Sigmoid colon (tissue), 7 donors: ENCODE data around the gene MRRF. TPM values are rescaled to one million over a fixed set of nuclear protein-coding genes. Genes with fewer than 3 reads are reported as not detected.

Experiments used
- DNase-seq: peaks from one replicate; pipeline ENCODE4 v3.0.0-alpha.2; 2019
- H3K27ac ChIP-seq, 4 donors: fragments of 200-600 bp; sonication (generic); one replicate each; pipeline ENCODE4 v1.5.1; 2016 to 2019; ENCODE audit warnings: mild to moderate bottlenecking in 1 of 4
- H3K27me3 ChIP-seq, 3 donors: fragments of 200-600 bp; sonication (generic); one replicate each; pipeline ENCODE4 v1.5.1; 2019; ENCODE audit warnings: mild to moderate bottlenecking in 1 of 3
- H3K36me3 ChIP-seq, 4 donors: fragments of 200-600 bp; sonication (generic); one replicate each; pipeline ENCODE4 v1.5.1; 2016 to 2019
- H3K4me1 ChIP-seq, 4 donors: fragments of 200-600 bp; sonication (generic); one replicate each; pipeline ENCODE4 v1.5.1; 2017 to 2019
- H3K4me3 ChIP-seq, 4 donors: fragments of 200-600 bp; sonication (generic); one replicate each; pipeline ENCODE4 v1.5.1; 2017 to 2019; ENCODE audit warnings: mild to moderate bottlenecking in 2 of 4, moderate library complexity in 1 of 4
- H3K9me3 ChIP-seq, 4 donors: fragments of 200-600 bp in 3 of 4; sonication (generic) in 3 of 4; one replicate each; pipeline versions ENCODE4 v1.5.1 to v1.6.1; 2013 to 2019
- CTCF ChIP-seq, 4 experiments: fragments of 450-650 bp in 3 of 4; fragments of 200-600 bp in 1 of 4; IDR thresholded peaks; one replicate each; pipeline ENCODE4 v1.5.1; 2016 to 2019; ENCODE audit warnings: antibody characterized with exemption in 4 of 4, mild to moderate bottlenecking in 3 of 4, moderate library complexity in 2 of 4
- EP300 ChIP-seq, 4 donors: sonication (generic); formaldehyde crosslinking; IDR thresholded peaks; one replicate each; pipeline ENCODE4 v1.6.1; 2017; ENCODE audit warnings: antibody characterized with exemption in 4 of 4
- POLR2A ChIP-seq, 2 donors: fragments of 450-650 bp; IDR thresholded peaks; one replicate each; pipeline ENCODE4 v1.6.1; 2016; ENCODE audit warnings: antibody characterized with exemption in 2 of 2, mild to moderate bottlenecking in 2 of 2, moderate library complexity in 2 of 2
- POLR2AphosphoS5 ChIP-seq, 4 donors: sonication (generic); formaldehyde crosslinking; IDR thresholded peaks; one replicate each; pipeline ENCODE4 v1.6.1; 2017; ENCODE audit warnings: antibody characterized with exemption in 4 of 4
- WGBS, 2 donors: extraction: QIAGEN DNeasy Blood & Tissue Kit; methylation state at CpG; one replicate each; pipeline ENCODE4 v1.1.7; 2013; 5-methylcytosine and 5-hydroxymethylcytosine counted together
- intact Hi-C: fragments of 100-400 bp; cut with DNase I; formaldehyde crosslinking; loops from one replicate; pipeline ENCODE4 v1.15.1; 2023
- polyA plus RNA-seq, 3 donors: library from polyadenylated mRNA; stranded (reverse); fragments of 200-250 nt; gene quantifications; one replicate each; pipeline ENCODE4 v1.2.3, GENCODE V29; 2013
- total RNA-seq, 4 donors: library from RNA; depleted of rRNA; stranded (reverse); fragments of >200 nt; gene quantifications; one replicate each; pipeline ENCODE4 v1.1.0, GENCODE V29; 2016
- donor health status: healthy with polysubstance abuse.
- donor health status: Bipolar disorder and iron deficiency.
- donor health status: healthy.

Gene MRRF
- total and polyA plus RNA-seq, 7 donors = 29.9 to 46.7 (median 38.2) TPM

DNA sequence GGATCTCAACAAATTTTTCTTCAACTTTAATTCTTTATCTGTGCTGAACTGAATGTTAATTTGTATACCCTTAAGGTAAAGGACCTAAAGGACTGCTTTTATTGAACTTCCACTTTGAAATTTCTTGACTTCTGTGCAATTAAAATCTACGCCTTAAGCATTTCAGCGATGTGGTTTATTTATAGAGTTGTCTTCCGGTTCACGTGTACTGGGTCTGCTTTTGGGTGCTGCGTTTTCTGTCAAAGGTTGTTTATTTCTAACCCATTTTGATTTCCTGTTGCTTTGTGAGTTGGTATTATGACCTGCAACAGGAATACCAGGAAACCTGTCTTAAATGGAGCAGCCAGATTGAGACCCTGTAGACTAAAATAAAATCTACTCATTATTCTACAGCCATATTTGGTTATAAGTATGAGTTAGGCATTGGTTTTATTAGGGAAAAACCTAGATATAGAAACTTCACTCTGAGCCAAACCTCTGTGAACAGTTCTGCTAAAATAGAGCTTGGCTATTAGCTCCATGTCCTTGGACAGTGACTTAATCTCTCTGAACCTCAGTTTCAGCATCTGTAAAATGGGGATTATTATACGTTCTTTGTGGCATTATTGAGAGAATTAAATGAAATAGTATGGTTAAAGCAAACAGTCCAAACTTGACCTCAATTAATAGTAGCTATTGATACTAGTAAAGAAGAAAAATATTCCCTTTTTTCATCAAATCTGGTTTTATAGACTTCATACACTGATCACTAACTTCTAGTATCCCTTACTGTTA is 3.5 kb downstream of the MRRF start:
- no peak for DNase-seq
- intact Hi-C loops = no loop called here
- Histone ChIP-seq H3K4me3 (no peak overlapping the region), H3K4me1 (peaks cover 0 to 24% (median 18%) of the 10 kb centered on the region in 4 donors), H3K27me3 (no peaks in the 10 kb centered on the region), H3K9me3 (no peaks in the 10 kb centered on the region), H3K36me3 (peaks cover 0 to 24% (median 0%) of the 10 kb centered on the region in 4 donors), H3K27ac (no peak overlapping the region)
- no peak for TF ChIP-seq POLR2AphosphoS5 (IDR thresholded peaks at IDR 0.05)
- TF ChIP-seq POLR2A (IDR thresholded peaks at IDR 0.05) = no peak
- TF ChIP-seq EP300 (IDR thresholded peaks at IDR 0.05) = no peak
- no peak for TF ChIP-seq CTCF (IDR thresholded peaks at IDR 0.05)
- 87 to 91% methylated on average over 6 of the region's 6 CpGs for WGBS, 2 donors

DNA sequence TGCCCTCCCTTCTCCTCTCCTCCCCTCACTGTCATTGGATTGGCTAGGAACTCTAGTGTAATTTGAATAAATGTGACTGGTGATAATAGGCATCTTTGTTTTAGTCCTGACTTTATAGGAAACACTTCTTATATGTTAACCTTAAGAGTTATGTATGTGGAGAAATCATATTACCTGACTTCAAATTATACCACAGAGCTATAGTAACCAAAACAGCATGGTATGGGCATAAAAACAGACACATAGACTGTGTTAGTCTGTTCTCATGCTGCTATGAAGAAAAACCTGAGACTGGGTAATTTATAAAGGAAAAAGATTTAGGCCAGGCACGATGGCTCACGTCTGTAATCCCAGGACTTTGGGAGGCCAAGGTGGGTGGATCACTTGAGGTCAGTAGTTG is 9.4 kb downstream of the MRRF start:
- peaks cover 0 to 34% (median 0%) of the 10 kb centered on the region in 4 donors for H3K36me3 ChIP-seq
- no peaks in the 10 kb centered on the region for H3K4me1 ChIP-seq
- no peak overlapping the region for H3K27ac ChIP-seq
- H3K9me3 ChIP-seq = peaks cover 0 to 2% (median 0%) of the 10 kb centered on the region in 4 donors
- intact Hi-C loops = no loop called here
- WGBS, 2 donors = 92 to 97% methylated on average over 2 of the region's 2 CpGs
- H3K27me3 ChIP-seq = no peaks in the 10 kb centered on the region
- no peak overlapping the region for H3K4me3 ChIP-seq
- TF ChIP-seq CTCF (IDR thresholded peaks at IDR 0.05) (no peak), POLR2A (IDR thresholded peaks at IDR 0.05) (no peak), POLR2AphosphoS5 (IDR thresholded peaks at IDR 0.05) (no peak), EP300 (IDR thresholded peaks at IDR 0.05) (no peak)
- no peak for DNase-seq

DNA sequence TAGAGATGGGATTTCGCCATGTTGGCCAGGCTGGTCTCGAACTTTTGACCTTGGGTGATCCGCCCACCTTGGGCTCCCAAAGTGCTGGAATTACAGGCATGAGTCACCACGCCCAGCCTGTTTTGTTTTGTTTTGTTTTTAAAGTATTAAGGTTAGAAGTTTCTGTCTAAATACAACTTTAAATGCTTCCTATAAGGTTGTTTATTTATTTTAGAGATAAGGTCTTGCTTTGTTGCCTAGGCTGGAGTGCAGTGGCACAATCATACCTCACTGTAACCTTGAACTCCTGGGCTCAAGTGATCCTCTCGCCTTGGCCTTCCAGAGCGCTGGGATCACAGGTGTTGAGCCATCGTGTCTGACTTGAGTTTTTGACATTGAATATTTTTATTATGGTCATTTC is 11.4 kb downstream of the MRRF start:
- intact Hi-C loops = no loop called here
- Histone ChIP-seq H3K36me3 (peaks cover 0 to 40% (median 2%) of the 10 kb centered on the region in 4 donors), H3K27ac (no peak overlapping the region), H3K9me3 (peaks cover 0 to 2% (median 0%) of the 10 kb centered on the region in 4 donors), H3K4me1 (no peaks in the 10 kb centered on the region), H3K27me3 (no peaks in the 10 kb centered on the region), H3K4me3 (no peak overlapping the region)
- no peak for DNase-seq
- TF ChIP-seq CTCF (IDR thresholded peaks at IDR 0.05) (no peak), POLR2AphosphoS5 (IDR thresholded peaks at IDR 0.05) (no peak), POLR2A (IDR thresholded peaks at IDR 0.05) (no peak), EP300 (IDR thresholded peaks at IDR 0.05) (no peak)
- WGBS, 2 donors = 90 to 96% methylated on average over 7 of the region's 7 CpGs

DNA sequence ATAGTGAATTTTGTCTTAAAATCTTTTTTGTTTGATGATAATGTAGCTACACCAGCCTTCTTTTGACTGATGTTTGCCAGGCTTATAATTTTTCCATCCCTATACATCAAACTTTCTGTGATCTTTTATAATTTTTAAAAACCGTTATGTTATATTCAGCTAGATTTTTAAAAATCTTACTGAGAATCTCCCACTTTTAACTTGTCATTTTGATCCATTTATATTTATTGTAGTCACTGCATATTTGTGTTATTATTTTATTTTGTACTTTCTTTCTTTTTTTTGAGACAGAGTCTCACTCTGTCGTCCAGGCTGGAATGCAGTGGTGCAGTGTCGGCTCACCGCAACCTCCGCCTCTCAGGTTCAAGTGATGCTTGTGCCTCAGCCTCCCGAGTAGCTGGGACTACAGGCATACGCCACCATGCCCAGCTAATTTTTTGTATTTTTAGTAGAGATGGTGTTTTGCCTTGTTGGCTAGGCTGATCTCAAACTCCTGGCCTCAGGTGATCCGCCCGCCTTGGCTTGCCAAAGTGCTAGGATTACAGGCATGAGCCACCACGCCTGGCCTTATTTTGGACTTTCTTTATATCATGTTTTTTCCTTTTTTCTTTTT is 12.7 kb downstream of the MRRF start:
- no peak for TF ChIP-seq POLR2AphosphoS5 (IDR thresholded peaks at IDR 0.05)
- TF ChIP-seq EP300 (IDR thresholded peaks at IDR 0.05) = no peak
- no peak for TF ChIP-seq POLR2A (IDR thresholded peaks at IDR 0.05)
- no peak for TF ChIP-seq CTCF (IDR thresholded peaks at IDR 0.05)
- peaks cover 0 to 2% (median 0%) of the 10 kb centered on the region in 4 donors for H3K9me3 ChIP-seq
- H3K4me1 ChIP-seq = no peaks in the 10 kb centered on the region
- 98% methylated on average over 10 of the region's 10 CpGs for whole genome bisulfite sequencing, 2 donors
- peaks cover 0 to 37% (median 2%) of the 10 kb centered on the region in 4 donors for H3K36me3 ChIP-seq
- intact Hi-C loops = no loop called here
- H3K27ac ChIP-seq = no peak overlapping the region
- H3K4me3 ChIP-seq = no peak overlapping the region
- no peak for DNase-seq
- H3K27me3 ChIP-seq = no peaks in the 10 kb centered on the region
